ENCODE data around the gene SRA1. TPM values are rescaled to one million over a fixed set of nuclear protein-coding genes. Genes with fewer than 3 reads are reported as not detected.

SRA1 gene
- total and polyA plus RNA-seq, 2 of the 8 experiments (the other 6 are each of a cell fraction or from before 2014, with no cell fraction given) = 27.4 to 39.4 TPM

- TF ChIP-seq E2F6 (IDR thresholded peaks at IDR 0.05) (no peak), SP4 (IDR thresholded peaks at IDR 0.05; ENCODE audit: low read length) (no peak), BCL11A (IDR thresholded peaks at IDR 0.05; ENCODE audit: low read depth in 2 of 2, low read length in 2 of 2) (no peak), CTCF (IDR thresholded peaks at IDR 0.05; ENCODE audit: control extremely low read depth in 1 of 3, insufficient read depth in 1 of 3, low read depth in 1 of 3, low read length in 3 of 3) (no peak)
Observed at GRCh38 chr5:140598836-140599235, 41.6 kb upstream of the SRA1 start (continued).

Measured in H1 (cell line).